Endothelial cell (in vitro differentiated cells): Measurements from ENCODE around the gene SCN1A. TPM values are rescaled to one million over a fixed set of nuclear protein-coding genes. Genes with fewer than 3 reads are reported as not detected.

Experiments
- DNase-seq: peaks from one replicate; pipeline ENCODE4 v3.0.0; 2021; ENCODE audit warnings: low spot score
- H3K27ac Mint-ChIP-seq: one replicate; pipeline ENCODE4 v1.8.0; 2021; ENCODE audit warnings: mixed read lengths, inconsistent platforms; ENCODE audit not compliant: unreplicated experiment
- H3K27me3 Mint-ChIP-seq: one replicate; pipeline ENCODE4 v1.8.0; 2021; ENCODE audit warnings: mild to moderate bottlenecking, moderate library complexity, mixed read lengths, inconsistent platforms; ENCODE audit not compliant: unreplicated experiment
- H3K36me3 Mint-ChIP-seq: one replicate; pipeline ENCODE4 v1.8.0; 2021; ENCODE audit warnings: mild to moderate bottlenecking, low read depth, mixed read lengths, inconsistent platforms; ENCODE audit not compliant: unreplicated experiment
- H3K4me1 Mint-ChIP-seq: one replicate; pipeline ENCODE4 v1.8.0; 2021; ENCODE audit warnings: mild to moderate bottlenecking, mixed read lengths, inconsistent platforms; ENCODE audit not compliant: unreplicated experiment
- H3K4me3 Mint-ChIP-seq: one replicate; pipeline ENCODE4 v1.8.0; 2021; ENCODE audit warnings: mild to moderate bottlenecking, mixed read lengths, inconsistent platforms; ENCODE audit not compliant: unreplicated experiment
- H3K9me3 Mint-ChIP-seq: one replicate; pipeline ENCODE4 v1.8.0; 2021; ENCODE audit warnings: mixed read lengths, inconsistent platforms; ENCODE audit not compliant: unreplicated experiment
- total RNA-seq: library from RNA; stranded (reverse); fragmentation: NEBNext Ultra II Directional; extraction: Animal tissue kit (Norgen Biotek cat#: 25700); gene quantifications from one replicate; pipeline ENCODE4 v1.2.1, GENCODE V29; 2021; ENCODE audit not compliant: unreplicated experiment
- TF ChIP-seq, protein P1 (sequence below): fragments of 200-600 bp; sonication (generic); IDR thresholded peaks from one replicate; pipeline ENCODE4 v1.5.0; 2021; ENCODE audit warnings: antibody characterized with exemption; ENCODE audit not compliant: unreplicated experiment

The SCN1A gene
- total RNA-seq, 1 donor from 2014 or later = 0.33 TPM

DNA sequence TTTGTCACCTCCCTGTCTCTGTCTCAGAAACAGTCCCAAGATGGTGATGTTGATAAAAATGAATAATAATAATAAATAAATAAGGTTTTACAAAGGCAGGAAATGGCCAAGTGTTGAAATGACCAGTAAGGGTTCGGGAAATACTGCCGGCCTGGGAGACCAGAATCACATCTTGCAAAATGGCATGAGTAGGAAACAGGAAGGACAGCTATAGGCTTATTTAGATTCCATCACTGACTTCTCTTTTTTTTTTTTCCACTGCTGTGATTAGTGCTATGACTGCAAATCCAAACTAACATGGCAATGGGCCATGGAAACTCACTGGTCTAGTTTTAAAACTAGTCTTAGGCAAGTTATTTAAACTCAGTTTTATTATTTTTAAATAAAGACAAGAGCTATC, 60.6 kb downstream of the SCN1A start:
- TF ChIP-seq, protein P1, sequence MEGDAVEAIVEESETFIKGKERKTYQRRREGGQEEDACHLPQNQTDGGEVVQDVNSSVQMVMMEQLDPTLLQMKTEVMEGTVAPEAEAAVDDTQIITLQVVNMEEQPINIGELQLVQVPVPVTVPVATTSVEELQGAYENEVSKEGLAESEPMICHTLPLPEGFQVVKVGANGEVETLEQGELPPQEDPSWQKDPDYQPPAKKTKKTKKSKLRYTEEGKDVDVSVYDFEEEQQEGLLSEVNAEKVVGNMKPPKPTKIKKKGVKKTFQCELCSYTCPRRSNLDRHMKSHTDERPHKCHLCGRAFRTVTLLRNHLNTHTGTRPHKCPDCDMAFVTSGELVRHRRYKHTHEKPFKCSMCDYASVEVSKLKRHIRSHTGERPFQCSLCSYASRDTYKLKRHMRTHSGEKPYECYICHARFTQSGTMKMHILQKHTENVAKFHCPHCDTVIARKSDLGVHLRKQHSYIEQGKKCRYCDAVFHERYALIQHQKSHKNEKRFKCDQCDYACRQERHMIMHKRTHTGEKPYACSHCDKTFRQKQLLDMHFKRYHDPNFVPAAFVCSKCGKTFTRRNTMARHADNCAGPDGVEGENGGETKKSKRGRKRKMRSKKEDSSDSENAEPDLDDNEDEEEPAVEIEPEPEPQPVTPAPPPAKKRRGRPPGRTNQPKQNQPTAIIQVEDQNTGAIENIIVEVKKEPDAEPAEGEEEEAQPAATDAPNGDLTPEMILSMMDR = no peak

DNA sequence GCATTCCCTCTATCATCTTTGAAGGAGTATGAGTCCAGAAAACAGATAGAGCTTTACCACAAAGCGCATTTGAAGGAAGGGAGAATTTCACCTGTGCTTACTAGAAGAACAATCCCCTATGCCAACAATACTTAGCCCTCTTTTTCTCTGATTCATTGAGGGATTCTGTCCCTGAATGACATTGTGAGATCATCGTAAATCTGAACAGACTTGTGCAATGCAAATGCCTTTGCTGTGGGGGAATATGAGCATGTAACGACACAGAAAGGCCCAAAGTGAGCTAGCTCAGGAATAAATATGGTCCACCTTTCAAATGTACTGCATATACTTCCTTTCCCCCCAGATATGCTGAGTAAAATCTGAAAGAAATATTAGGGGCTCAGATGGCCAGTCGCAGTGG, 67.6 kb downstream of the SCN1A start:
- H3K27me3 Mint-ChIP-seq = no peaks in the 10 kb centered on the region
- peaks cover 12% of the 10 kb centered on the region for H3K4me1 Mint-ChIP-seq
- H3K9me3 Mint-ChIP-seq = no peaks in the 10 kb centered on the region
- no peaks in the 10 kb centered on the region for H3K36me3 Mint-ChIP-seq
- TF ChIP-seq, protein P1 = no peak
- H3K4me3 Mint-ChIP-seq = no peak overlapping the region
- no peak overlapping the region for H3K27ac Mint-ChIP-seq
- no peak for DNase-seq

More for the DNA sequence above, 60.6 kb downstream of the SCN1A start:
- no peak for DNase-seq
- H3K4me1 Mint-ChIP-seq = peaks cover 39% of the 10 kb centered on the region
- H3K4me3 Mint-ChIP-seq = no peak overlapping the region
- H3K27ac Mint-ChIP-seq = no peak overlapping the region
- no peaks in the 10 kb centered on the region for H3K36me3 Mint-ChIP-seq
- H3K27me3 Mint-ChIP-seq = no peaks in the 10 kb centered on the region
- H3K9me3 Mint-ChIP-seq = no peaks in the 10 kb centered on the region

DNA sequence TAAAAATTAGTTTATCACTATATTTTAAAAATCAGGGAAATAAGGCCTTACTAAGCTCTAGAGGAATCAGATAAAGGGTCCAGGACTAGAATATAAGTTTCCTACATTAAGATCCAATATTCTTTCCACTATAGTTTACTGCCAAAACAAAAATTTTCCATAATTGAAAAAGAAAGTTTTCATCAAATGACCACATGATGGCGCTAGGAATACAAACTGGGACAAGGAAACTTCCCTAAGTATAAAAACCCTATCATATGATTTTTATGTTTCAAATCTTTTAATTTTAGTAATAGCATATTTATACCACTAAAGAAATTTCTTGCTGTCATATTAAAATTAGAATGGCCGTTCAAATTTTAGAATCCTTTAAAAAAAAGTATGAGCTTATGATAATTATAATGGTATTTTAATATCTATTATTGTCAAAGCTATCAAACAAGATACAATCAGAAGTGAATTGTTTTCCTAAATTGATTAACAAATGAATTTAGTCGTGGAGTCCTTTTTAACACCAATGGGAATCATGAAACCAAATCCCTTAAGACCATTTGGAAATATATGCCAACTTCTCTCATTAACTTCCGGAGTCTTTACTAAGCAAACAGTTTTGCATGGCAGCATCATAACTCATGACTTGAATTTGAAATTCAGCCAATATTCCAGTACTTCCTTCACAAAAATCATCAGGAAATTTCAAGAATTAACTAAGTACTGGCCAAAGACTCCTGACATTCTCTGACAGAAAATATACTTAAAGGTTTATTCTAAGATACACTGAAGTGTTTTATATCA, 70.3 kb downstream of the SCN1A start:
- peaks cover 11% of the 10 kb centered on the region for H3K4me1 Mint-ChIP-seq
- no peak for DNase-seq
- no peak overlapping the region for H3K27ac Mint-ChIP-seq
- no peaks in the 10 kb centered on the region for H3K36me3 Mint-ChIP-seq
- TF ChIP-seq, protein P1 = peak; percentile 87
- no peaks in the 10 kb centered on the region for H3K9me3 Mint-ChIP-seq
- H3K4me3 Mint-ChIP-seq = no peak overlapping the region
- no peaks in the 10 kb centered on the region for H3K27me3 Mint-ChIP-seq

DNA sequence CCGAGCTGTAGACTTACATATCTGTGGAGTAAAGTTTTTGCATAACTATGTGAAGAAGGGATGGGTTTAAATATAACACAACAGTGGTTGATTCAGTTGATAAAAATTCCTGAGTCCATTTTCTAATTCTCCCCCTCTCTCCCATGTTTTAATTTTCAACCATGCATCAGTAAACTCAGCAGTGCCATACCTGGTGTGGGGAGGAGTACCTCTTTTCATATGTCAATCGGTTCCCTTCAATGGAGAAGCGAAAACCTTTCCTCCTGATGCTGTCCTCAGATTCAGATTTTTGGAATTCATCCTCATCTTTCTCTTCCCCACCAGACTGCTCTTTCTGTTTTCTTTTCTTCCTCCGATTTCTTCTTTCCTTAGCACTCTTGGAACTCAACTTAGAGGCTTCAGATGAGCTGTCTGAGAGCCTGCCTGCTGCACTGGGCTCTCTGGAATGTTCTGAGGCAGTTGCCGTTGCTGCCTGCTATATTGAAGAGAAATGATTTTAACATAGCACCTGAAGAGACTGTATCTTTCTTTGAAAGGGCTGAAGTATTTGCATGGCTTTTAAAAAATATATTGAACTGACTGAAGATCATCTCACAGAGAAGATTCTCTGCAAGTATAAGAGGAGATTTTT, 82.9 kb downstream of the SCN1A start:
- no peak for DNase-seq
- peaks cover 6% of the 10 kb centered on the region for H3K4me1 Mint-ChIP-seq
- H3K36me3 Mint-ChIP-seq = no peaks in the 10 kb centered on the region
- no peaks in the 10 kb centered on the region for H3K27me3 Mint-ChIP-seq
- H3K4me3 Mint-ChIP-seq = no peak overlapping the region
- no peaks in the 10 kb centered on the region for H3K9me3 Mint-ChIP-seq
- TF ChIP-seq, protein P1 = no peak
- H3K27ac Mint-ChIP-seq = no peak overlapping the region
